NCI-H1436 (cell line): Measurements from ENCODE around the gene TMEM44.

Experiments
- DNase-seq: peaks from one replicate; lab custom pipeline; 2025; lab: John Stamatoyannopoulos, UW

The TMEM44 gene

DNA sequence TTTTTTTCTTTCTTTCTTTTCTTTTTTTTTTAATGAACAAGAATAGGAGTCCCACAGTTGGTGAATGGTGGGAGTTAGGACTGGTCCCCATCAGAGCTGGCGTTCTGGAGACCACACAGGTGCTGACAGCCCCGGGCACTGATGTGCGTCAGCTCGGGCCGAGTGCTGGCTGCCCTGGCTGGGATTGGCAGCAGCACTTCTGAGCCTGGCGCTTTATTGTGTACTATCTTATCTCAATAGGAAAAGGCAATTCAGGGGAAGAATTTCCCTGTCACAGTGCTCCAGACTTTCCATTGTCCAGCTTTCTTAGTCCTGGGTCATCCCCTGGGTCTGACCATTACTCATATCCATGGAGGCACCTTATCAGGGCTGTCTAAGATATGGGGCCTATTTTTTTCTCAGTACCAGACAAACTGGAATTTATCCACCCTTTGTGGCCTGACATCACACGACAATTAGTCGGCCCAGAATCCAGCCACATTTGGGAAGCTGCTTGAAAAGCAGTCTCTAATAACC is 54.1 kb downstream of the TMEM44 start:
- DNase-seq: no peak

DNA sequence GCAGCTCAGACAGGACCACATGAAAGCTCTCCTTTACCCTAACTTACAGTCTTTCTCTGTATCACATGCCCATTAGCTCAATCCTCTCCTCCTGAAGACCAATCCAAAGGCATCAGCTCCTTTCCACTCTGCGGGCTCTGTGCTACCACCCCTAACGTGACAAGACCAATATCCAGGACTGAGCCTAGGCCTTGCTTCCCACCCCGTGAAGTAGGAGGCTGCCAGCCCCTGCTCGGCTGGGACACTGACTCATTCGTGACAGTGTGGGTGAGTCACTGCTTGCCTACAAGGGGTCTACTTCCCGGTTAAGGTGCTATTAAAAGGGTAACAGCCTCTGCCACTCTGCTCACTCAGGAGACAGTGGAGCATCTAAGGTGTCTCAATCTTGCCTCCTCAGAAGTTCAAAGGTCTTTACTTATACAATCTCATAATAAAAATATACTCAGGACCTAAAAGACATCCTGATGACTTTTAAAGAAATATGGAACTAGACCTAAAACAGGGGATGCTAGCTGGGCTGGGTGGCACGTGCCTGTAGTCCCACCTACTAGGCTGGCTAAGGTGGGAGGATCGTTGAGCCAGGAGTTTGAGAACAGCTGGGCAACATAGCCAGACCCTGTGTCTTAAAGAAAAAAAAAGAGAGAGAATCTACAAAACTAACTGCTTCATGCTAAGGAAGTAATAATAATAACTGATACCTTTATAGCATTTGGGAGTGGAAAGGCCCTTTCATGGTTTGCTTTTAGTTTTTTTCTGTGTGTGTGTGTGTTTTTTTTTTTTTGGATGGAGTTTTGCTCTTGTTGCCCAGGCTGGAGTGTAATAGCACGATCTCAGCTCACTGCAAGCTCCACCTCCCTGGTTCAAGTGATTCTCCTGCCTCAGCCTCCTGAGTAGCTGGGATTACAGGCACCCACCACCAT is 55.0 kb downstream of the TMEM44 start:
- no peak for DNase-seq

DNA sequence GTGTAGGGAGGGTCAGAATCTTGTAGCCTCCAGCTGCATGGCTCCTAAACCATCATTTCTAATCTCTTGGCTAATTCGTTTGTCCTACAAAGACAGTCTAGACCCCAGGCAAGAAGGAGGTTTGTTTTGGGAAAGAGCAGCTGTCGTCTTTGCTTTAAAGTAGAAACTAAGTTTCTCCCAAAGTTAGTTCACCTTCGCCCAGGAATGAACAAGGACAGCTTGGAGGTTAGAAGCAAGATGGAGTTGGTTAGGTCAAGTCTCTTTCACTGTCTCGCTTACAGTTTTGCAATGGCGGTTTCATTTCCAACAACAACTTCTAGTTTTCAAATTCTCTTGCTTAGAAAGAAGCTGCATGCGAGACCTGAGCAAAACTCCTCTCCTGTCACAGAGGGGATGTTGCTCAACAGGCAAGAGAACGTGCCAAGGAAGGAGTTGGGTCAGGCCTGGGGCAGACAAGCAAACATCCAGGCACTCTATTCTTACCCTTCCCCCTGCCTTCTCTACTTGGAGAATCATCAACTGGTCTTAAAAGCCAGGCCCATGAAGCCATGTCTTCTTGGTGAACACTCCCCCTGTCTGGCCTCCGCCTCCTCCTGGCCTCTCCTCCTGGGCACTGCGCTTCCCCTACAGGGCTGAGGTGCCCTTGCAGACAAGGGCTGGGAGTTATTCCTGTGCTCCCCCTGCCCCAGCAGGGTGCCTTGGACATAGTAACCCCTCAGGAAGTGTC is 57.6 kb downstream of the TMEM44 start:
- no peak for DNase-seq

DNA sequence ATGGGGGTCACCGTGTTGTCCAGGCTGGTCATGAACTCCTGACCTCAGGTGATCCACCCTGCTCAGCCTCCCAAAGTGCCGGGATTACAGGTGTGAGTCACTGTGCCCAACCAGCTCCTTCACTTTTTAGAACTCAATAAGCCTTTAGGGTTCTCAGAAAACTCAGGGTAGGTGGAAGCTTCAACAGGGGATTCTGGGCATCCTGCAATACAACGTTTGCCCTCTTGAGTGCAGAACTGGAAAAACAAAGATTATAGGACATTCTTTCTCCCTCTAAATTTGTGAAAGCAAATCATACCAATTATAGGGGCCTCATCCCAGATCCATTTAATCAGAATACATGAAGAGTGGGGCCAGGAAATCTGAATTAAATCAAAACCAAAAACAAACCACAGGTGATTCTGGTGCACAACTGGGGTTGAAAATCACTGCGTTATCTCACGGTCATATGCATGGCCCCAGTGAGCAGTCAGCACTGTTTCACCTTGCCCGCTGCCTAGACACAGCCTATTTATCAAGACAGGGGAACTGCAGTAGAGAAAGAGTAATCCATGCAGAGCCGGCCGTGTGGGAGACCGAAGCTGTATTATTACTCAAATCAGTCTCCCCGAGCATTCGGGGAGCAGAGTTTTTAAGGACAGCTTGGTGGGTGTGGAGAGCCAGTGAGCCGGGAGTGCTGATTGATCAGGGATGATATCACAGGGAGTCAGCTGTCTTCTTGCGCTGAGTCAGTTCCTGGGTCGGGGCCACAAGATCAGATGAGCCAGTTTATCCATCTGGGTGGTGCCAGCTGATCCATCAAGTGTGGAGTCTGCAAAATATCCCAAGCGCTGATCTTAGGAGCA is 58.4 kb downstream of the TMEM44 start:
- DNase-seq: no peak

DNA sequence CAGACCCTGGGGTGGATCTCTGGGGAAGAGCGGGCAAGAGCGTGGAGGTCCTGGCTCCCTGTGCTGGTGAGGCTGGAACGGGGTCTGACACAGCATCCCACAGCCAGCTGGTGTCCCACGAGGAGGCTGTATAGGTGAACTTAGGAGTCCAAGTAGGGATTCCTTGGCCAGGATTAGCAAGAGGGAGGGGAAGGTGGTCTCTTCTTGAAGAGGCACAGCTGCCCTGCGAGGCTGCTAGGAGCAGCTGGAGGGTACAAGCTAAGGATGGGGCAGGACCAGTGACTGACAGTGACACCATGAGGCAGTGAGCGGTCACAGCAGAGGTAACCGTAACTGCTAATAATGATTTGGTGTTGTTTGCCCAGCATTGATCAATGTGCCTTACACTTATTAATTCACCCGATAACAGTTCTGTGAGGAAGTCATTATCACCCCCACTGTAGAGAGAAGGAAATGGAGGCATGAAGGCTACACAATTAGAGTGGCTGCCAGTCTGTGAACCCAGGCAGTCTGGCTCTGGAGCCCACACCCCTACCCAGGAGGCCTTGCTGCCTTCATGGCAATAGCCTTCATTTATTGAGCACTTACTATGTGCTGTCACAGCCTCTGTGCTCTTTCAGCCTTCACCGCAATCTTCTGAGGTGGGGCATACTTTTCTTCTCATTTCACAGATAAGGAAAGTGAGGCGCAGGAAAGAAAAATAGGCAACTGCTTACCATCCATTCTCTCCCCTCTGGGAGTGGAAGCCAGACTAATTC is 59.4 kb downstream of the TMEM44 start:
- DNase-seq: peak; percentile 56

DNA sequence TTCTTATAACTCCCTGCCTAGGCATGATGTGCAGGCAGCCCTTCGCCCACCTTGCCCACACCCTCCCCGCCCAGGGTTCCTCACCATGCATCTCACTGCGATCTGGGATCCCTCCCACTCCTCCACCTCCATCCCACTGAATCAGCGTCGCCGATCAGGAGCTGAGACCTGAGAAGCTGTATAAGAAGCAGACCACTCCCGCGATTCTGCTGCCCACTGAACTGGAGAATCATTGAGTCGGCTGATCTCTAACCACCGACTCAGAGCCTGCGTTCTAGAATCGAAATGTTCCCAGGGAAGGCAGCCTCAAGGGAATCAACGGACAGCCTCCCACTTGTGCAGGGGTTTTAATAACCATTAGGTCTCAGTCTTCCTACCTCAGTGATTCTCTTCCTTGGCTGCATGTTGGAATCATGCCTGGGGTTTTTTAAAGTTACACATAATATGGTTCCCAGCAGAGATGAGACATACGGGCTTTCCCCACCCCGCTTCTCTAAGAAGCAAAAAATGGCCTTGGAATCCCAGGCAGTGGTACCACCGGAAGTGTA is 60.2 kb downstream of the TMEM44 start:
- DNase-seq: no peak

DNA sequence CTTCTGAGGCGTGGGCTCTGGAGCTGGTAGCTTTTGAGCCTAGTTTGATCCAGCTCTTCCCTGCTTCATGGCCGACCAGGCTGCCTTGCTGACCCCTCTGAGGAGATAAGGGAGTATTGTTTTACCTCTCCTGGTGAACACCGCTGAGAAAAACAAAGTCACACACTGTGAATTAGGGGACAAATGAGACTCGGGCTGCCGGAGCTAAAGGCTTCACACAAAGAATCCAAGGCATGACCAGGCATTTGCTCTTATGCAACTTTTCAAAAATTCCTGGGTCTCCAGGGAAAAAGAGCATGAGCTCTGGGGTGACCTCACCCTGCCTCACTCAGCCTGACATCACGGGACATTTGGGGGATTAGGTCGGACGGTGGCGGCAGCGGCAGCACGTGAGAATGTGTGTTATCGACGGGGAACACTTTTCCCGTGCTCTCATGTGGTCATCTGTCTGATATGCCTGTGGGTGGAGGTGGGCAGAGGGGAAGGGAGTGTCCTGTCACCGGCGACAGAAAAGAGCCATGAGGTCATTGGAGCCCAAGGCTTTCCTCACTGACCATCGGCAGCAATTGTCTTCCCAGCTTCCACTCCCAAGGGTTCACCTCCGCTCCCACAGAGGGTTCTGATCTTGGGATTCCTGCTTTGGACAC is 61.0 kb downstream of the TMEM44 start:
- DNase-seq: no peak

DNA sequence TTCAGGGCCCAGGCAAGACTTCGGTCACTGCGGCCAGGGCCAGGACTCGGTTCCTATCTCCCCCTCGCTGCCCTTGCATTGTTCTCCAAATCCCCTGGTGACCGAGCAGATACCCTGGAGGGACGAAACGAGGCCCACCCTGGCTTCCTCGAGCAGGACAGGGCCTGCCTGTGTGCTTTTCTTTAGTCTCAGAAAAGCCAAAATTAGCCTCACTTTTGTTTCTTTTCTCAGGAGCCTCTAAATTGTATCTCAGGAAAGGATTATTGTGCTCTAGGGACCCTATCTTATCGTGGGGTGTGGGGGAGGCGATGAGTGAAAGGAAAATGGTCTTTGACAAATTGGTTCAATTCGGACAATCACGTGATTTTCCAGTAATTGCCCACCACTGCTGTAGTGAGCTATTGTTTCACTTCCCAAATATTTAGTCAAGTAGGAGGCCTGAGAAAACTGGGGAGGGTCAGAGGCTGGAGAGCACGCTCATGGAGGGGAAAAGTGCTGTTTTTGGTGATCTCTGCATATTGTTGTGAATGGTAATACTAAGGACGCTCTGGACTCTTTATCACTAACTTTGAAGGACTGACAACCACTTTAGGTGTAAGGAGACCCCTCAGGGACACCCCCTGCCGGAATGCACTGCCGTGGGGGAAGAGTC is 61.6 kb downstream of the TMEM44 start:
- DNase-seq: no peak

DNA sequence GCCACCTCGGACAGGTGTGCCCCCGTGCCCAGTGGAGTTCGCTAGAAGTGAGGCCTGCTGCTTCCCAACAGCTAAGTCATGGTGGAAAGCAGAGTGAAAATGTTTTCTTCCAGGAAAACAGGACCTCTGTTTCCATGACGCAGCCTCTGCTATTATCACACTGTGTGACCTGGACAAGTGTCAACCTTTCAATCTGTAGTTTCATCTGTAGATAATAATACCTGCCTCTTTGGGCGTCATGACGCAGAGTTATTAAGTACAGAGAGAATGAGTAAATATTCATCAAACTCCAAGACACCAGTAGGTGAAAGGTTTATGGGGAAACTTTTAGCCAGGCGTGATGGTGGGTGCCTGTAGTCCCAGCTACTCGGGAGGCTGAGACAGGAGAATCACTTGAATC is 62.3 kb downstream of the TMEM44 start:
- no peak for DNase-seq

DNA sequence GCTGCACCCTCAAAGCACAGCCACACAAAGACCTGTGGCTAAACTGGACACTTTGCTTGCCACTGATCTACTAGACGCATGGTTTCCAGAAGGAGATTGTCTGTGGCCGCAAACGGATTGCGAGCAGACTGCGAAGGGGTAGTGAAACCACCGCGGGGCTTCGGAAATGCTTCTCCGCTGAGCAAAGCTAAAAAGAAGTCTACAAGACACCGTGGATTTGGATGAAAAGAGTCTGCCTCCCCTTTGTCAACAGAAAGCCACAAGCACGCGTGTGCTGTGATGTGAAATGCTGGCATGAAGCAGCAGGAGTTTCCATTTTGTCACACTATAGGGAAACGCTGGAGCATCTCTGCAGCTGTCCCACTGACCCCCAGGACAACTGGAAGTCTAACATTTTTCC is 63.0 kb downstream of the TMEM44 start:
- DNase-seq: no peak

DNA sequence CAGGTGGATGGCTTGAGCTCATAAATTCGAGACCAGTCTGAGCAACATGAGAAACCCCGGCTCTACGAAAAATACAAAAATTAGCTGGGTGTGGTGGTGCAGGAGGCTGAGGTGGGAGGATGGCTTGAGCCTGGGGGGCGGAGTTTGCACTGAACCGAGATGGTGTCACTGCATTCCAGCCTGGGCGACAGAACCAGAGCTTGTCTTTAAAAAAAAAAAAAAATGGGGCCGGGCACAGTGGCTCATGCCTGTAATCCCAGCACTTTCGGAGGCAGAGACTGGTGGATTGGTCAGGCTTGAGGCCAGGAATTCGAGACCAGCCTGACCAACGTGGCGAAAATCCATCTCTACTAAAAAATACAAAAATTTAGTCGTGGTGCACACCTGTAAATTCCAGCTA is 64.0 kb downstream of the TMEM44 start:
- no peak for DNase-seq

DNA sequence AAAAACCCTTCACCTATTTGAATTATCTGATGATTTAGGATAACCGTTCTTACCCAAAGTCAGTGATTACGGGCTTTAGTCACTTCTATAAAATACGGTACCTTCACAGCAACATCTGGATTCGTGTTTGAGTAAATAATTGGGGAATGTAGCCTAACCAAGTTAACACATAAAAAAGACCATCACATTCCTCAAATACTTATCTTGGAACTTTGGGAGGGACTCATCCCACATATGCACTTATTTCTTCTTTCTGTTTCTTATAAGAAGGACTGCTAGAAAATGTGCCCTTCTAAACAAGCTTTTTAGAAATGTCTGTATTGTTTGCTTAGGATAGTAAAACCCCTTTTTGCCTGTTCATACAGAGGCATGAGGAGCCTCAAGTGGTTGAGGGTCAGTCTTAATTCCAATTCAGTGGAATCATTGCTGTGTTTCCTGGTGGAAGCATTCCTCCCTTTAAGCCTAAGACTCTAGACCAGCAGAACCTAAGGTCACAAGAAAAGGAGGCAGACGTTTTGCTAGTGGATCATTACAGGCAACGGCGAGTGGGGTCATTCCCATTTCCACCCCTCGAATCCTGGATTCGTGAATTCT is 67.5 kb downstream of the TMEM44 start:
- no peak for DNase-seq

DNA sequence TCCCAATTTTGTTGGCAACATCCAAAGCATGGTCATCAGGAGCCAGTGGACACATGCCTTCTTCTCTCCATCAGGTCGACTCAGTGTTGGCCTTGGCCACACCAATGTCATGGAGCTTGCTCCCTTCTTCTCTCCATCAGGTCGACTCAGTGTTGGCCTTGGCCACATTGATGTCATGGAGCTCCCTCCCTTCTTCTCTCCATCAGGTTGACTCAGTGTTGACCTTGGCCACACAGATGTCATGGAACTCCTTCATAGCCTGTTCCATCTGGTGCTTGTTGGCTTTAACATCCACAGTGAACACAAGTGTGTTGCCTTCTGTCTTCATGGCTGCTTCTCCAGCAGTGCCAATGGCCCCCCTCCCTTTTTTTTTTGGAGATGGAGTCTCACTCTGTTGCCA is 70.2 kb downstream of the TMEM44 start:
- DNase-seq: no peak

DNA sequence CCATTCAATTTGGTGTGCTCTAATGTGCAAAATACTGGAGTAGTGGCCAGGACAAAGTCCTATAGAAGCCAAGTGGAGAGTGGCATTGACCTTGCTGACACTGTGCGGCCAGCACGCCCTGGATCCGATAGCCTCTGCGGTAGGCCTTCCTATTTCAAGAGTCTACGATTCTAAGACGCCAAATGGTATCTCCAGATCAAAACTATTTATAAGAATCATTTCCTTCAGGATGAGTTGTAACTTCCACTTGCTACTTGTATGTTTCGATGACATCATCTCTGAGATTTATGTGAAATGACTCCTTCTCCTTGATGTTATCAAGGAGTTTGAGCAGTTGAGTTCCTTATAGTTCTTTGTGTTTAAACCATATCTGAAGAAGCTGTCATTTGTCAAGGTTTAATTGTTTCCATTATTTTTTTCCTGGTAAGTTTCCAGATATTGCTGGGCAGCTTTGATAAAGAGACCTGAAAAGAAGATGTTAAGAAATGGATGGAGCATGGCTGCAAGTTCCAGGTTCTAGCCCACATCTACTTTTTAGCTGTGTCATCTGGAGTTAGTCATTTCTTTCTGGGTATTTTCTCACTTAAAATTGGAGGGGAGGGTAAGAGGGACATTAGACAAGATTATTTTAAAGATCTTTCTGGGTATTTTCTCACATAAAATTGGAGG is 71.8 kb downstream of the TMEM44 start:
- no peak for DNase-seq

DNA sequence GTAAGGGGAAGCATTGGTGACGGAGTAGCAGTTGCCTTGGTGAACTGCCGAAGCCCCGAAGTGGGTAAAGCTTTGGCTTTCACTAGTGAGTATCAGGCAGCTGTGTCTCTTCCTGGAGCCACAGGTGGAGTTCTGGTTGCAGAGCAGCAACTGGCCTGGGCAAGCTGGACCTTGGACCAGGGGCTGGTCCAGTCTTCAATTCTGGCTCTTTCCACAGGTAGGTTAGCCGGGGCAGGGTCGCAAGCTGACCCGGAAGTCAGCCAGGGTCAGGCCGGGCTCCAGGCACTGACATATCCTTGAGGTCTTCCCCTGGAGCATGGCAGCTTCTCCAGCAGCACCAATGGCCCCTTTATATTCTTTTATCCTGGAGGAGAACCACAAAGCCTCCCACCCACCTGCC is 73.2 kb downstream of the TMEM44 start:
- no peak for DNase-seq

DNA sequence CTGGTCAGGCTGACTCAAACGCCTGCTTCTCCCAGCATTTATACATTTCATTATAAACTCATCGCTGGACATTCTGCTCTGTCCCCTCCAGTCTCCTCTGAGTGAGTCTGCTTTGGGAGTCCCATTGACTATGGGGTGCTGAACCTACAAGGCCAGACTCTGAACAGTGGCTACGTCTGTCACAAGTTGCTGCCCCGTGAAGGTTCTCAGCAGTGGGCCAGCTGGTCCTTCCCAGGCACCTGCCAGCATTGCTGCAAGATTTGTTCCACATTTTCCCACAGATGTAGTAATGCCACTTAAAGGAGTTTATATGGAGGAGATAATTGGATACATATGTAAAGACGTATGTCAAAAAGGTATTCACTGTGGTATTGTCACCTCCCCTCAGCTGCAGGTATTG is 73.7 kb downstream of the TMEM44 start:
- DNase-seq: no peak

DNA sequence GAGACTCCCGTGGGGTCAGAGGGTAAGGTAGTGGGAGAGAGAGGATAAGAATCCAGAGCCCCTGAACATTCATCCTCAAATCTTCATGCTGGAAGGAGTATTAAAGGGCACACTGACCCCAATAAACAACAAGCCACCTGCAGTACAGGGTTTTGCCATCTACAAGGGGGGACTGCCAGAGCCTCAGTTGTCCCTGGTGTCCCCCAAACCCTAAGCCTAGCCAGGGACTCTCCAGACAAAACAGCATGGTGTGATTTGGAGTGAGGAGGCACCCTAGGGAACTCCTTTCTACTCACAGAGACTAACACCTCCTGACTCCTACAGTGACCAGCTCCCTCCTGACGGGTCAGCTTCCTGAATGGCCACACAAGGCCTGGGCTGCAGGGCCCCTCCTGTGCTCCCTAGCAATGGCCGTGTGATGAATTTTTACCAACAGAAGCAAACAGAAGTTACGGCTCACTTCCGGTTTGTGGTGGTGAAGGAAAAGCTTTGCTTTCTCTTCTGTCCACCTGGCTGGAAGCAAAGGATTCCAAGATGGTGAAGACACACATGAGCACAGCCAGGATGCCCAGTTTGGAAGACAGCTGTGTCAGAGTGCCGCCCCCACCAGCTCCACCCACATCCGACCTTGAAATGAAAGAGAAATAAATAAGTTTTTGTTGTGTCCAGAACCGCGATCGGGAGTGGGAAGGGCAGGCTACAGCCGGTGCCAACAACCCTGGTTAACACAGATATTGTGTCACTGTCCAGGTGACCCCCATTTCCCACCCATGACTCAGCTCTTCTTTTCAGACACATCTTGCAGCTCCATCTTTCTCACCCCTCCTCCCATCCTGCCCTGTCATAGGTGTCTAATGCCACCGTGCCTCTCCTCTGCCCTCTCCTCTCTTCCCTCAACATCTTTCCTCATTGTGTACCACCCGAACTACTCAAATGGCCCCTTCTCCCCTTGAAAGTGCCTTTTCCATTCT is 76.8 kb downstream of the TMEM44 start:
- no peak for DNase-seq
